Progenitor cell of endocrine pancreas (in vitro differentiated cells): ENCODE measurements around the gene PTCD3. TPM values are rescaled to one million over a fixed set of nuclear protein-coding genes. Genes with fewer than 3 reads are reported as not detected.

Experiments
- DNase-seq: peaks from one replicate; pipeline ENCODE4 v3.0.0; 2021; ENCODE audit warnings: low spot score; ENCODE audit not compliant: unreplicated experiment
- H3K27ac Mint-ChIP-seq: 2 replicates; pipeline ENCODE4 v1.8.0; 2021; ENCODE audit warnings: mild to moderate bottlenecking, moderate library complexity, mixed read lengths
- H3K27me3 Mint-ChIP-seq: 2 replicates; pipeline ENCODE4 v1.8.0; 2021; ENCODE audit warnings: mixed read lengths
- H3K36me3 Mint-ChIP-seq: 2 replicates; pipeline ENCODE4 v1.8.0; 2022; ENCODE audit warnings: mixed read lengths; ENCODE audit not compliant: insufficient read depth
- H3K4me1 Mint-ChIP-seq: 2 replicates; pipeline ENCODE4 v1.8.0; 2021; ENCODE audit warnings: low read depth, mixed read lengths
- H3K4me3 Mint-ChIP-seq: 2 replicates; pipeline ENCODE4 v1.8.0; 2021; ENCODE audit warnings: low read depth, mild to moderate bottlenecking, moderate library complexity, mixed read lengths
- H3K9me3 Mint-ChIP-seq: 2 replicates; pipeline ENCODE4 v1.8.0; 2021; ENCODE audit warnings: low read depth, mixed read lengths
- CTCF ChIP-seq: fragments of 200-600 bp; sonication (generic); IDR thresholded peaks from one replicate; pipeline ENCODE4 v1.5.0; 2021; ENCODE audit warnings: antibody characterized with exemption, mild to moderate bottlenecking; ENCODE audit not compliant: unreplicated experiment
- total RNA-seq: library from RNA; stranded (reverse); gene quantifications from 2 replicates; pipeline ENCODE4 v1.2.1, GENCODE V29; 2021

The PTCD3 gene
- total RNA-seq, 1 donor from 2014 or later, result 163 TPM

DNA sequence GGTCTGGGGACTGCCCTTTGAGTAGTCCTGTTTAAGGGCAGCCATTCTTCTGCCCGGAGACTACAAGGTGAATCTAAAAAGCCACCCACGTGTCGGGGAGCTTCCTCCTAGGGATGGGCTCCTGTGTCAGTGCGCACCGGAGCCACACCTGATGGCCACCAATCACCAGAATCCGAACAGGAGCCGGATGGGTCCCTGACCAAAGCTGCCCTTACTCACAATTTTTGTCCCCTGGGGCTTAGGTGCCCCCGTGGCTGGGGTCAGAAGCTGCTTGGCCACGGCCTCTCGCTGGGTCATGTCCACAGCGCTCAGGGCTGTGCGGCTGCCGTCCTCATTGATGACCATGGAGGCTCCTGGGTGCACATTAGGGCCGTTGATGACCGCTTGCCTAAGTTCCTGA lies 31.2 kb upstream of the PTCD3 start:
- Mint-ChIP-seq H3K9me3 (no peaks in the 10 kb centered on the region), H3K27me3 (no peaks in the 10 kb centered on the region), H3K27ac (no peak overlapping the region), H3K4me1 (no peaks in the 10 kb centered on the region), H3K36me3 (peaks cover 30% of the 10 kb centered on the region), H3K4me3 (no peak overlapping the region)
- TF ChIP-seq CTCF, result no peak
- DNase-seq, result no peak

GRCh38 chr2:86075886-86076285 lies 30.1 kb upstream of the PTCD3 start:
- peaks cover 24% of the 10 kb centered on the region for H3K36me3 Mint-ChIP-seq
- no peak overlapping the region for H3K27ac Mint-ChIP-seq
- H3K4me1 Mint-ChIP-seq, result no peaks in the 10 kb centered on the region
- H3K27me3 Mint-ChIP-seq, result no peaks in the 10 kb centered on the region
- no peak for DNase-seq
- H3K4me3 Mint-ChIP-seq, result no peak overlapping the region
- TF ChIP-seq CTCF, result no peak
- no peaks in the 10 kb centered on the region for H3K9me3 Mint-ChIP-seq

GRCh38 chr2:86078774-86079545 lies 27.1 kb upstream of the PTCD3 start:
- Mint-ChIP-seq H3K4me1 (no peaks in the 10 kb centered on the region), H3K27me3 (no peaks in the 10 kb centered on the region), H3K27ac (no peak overlapping the region), H3K36me3 (peaks cover 13% of the 10 kb centered on the region), H3K4me3 (no peak overlapping the region), H3K9me3 (no peaks in the 10 kb centered on the region)
- DNase-seq, result no peak
- peak; percentile 50 for TF ChIP-seq CTCF

- Mint-ChIP-seq H3K9me3 (no peaks in the 10 kb centered on the region), H3K4me1 (no peaks in the 10 kb centered on the region)
Measured at GRCh38 chr2:86079981-86080911, 25.8 kb upstream of the PTCD3 start.

More at GRCh38 chr2:86079981-86080911, 25.8 kb upstream of the PTCD3 start:
- peak; percentile 60 for DNase-seq
- Mint-ChIP-seq H3K27ac (no peak overlapping the region), H3K36me3 (peaks cover 13% of the 10 kb centered on the region), H3K4me3 (no peak overlapping the region), H3K27me3 (no peaks in the 10 kb centered on the region)
- TF ChIP-seq CTCF, result peak; percentile 77
